Measurements from ENCODE around the gene PCNX2. TPM values are rescaled to one million over a fixed set of nuclear protein-coding genes. Genes with fewer than 3 reads are reported as not detected.

PCNX2 gene
- total and polyA plus RNA-seq, 2 of the 8 experiments (the other 6 are each of a cell fraction or from before 2014, with no cell fraction given) = 46.1 to 57.6 TPM

DNA sequence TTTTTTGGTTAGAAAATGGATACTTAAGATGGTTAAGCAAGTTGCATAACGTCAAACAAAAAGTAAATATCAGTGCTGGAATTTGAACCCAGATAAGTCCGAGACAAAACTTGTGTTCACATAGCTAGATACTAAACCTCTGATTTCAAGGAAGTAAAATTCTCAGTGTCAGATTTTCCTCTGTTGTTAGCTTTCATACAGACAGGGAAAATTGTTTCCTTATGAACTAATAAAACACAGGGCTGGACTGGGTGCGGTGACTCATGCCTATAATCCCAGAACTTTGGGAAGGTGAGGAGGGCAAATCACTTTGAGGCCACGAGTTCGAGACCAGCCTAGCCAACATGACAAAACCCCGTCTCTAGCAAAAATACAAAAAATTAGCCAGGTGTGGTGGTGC, 51.3 kb downstream of the PCNX2 start:
- CTCF ChIA-PET (ENCODE audit: partially characterized antibody) = interaction anchor here (0.6 to 2.6 kb wide), 3 partner anchors 11 to 644 kb away, joined by 3 to 5 read pairs (median 4); no protein-coding TSS in a partner anchor
- WGBS, 2 experiments (ENCODE audit: extremely low coverage in 1 of 2, insufficient coverage in 1 of 2, insufficient read length in 1 of 2, insufficient replicate concordance in 2 of 2, low coverage in 1 of 2, low lambda C conversion rate in 2 of 2, missing lambda C conversion rate in 1 of 2) = 91% methylated on average over 6 of the region's 6 CpGs; no CpG with 5 or more reads in 1 of the 2 experiments
- no peak overlapping the region for H4K91ac ChIP-seq (replicated peaks; ENCODE audit: insufficient read length, low read length)

More for the DNA sequence above, 51.3 kb downstream of the PCNX2 start:
- H3K9me3 ChIP-seq (ENCODE audit: insufficient read depth in 2 of 2, low read depth in 1 of 2, low read length in 1 of 2) = no peaks in the 10 kb centered on the region
- no peak overlapping the region for H3K4me3 ChIP-seq (ENCODE audit: extremely low read depth in 1 of 4, insufficient read depth in 2 of 4, low read depth in 3 of 4, low read length in 4 of 4)
- no peak overlapping the region for H4K5ac ChIP-seq (ENCODE audit: insufficient read length, low read depth, low read length)
- DNase-seq (ENCODE audit: low read depth in 1 of 2, low spot score in 2 of 2) (no peak), FAIRE-seq (no peak)
- no peaks in the 10 kb centered on the region for H3K79me2 ChIP-seq (ENCODE audit: control insufficient read depth in 1 of 2, insufficient read depth in 2 of 2, low read length in 2 of 2)
- TF ChIP-seq, protein P1, sequence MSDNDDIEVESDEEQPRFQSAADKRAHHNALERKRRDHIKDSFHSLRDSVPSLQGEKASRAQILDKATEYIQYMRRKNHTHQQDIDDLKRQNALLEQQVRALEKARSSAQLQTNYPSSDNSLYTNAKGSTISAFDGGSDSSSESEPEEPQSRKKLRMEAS (IDR thresholded peaks at IDR 0.05) = no peak
- TF ChIP-seq SP1 (IDR thresholded peaks at IDR 0.05; ENCODE audit: low read depth, low read length) (no peak), CHD1 (IDR thresholded peaks at IDR 0.05; ENCODE audit: low read depth, low read length) (no peak), CBX8 (IDR thresholded peaks at IDR 0.05; ENCODE audit: borderline replicate concordance, low read depth, low read length) (no peak), JUND (IDR thresholded peaks at IDR 0.05; ENCODE audit: low read length) (no peak), SUZ12 (IDR thresholded peaks at IDR 0.05; ENCODE audit: low read length) (no peak), YY1 (IDR thresholded peaks at IDR 0.05; ENCODE audit: low read depth, low read length) (no peak), ASH2L (IDR thresholded peaks at IDR 0.05; ENCODE audit: low read length) (no peak), SIX5 (IDR thresholded peaks at IDR 0.05; ENCODE audit: low read depth, low read length) (no peak), SP4 (IDR thresholded peaks at IDR 0.05; ENCODE audit: low read length) (no peak), GABPA (IDR thresholded peaks at IDR 0.05; ENCODE audit: borderline replicate concordance, insufficient read depth, low read length) (no peak), RAD21 (IDR thresholded peaks at IDR 0.05 in 1 of 2, conservative IDR thresholded peaks at IDR 0.05 in 1 of 2; ENCODE audit: low read depth in 2 of 2, low read length in 2 of 2) (no peak), POU5F1 (IDR thresholded peaks at IDR 0.05; ENCODE audit: low read depth, low read length) (no peak)
- TF ChIP-seq, protein P2, sequence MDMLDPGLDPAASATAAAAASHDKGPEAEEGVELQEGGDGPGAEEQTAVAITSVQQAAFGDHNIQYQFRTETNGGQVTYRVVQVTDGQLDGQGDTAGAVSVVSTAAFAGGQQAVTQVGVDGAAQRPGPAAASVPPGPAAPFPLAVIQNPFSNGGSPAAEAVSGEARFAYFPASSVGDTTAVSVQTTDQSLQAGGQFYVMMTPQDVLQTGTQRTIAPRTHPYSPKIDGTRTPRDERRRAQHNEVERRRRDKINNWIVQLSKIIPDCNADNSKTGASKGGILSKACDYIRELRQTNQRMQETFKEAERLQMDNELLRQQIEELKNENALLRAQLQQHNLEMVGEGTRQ (IDR thresholded peaks at IDR 0.05; ENCODE audit: low read length) = no peak
- no peak overlapping the region for H3K9ac ChIP-seq (replicated peaks in 1 of 4; ENCODE audit: extremely low read depth in 1 of 4, low read depth in 3 of 4, low read length in 3 of 4)
- H3K4me2 ChIP-seq (ENCODE audit: insufficient read depth in 1 of 2, low read depth in 2 of 2, low read length in 2 of 2) = no peak overlapping the region
- no peaks in the 10 kb centered on the region for H3K27me3 ChIP-seq (replicated peaks in 1 of 4; ENCODE audit: control insufficient read depth in 3 of 4, extremely low read depth in 1 of 4, insufficient read depth in 3 of 4, low read length in 3 of 4)
- no peak overlapping the region for H2BK20ac ChIP-seq (ENCODE audit: low read length)
- H2BK12ac ChIP-seq (ENCODE audit: low read depth, low read length) = no peak overlapping the region
- H3K4me1 ChIP-seq (replicated peaks in 1 of 4; ENCODE audit: control insufficient read depth in 3 of 4, insufficient read depth in 4 of 4, low read length in 3 of 4) = no peaks in the 10 kb centered on the region
- H3K18ac ChIP-seq (ENCODE audit: extremely low read depth, low read length) = no peak overlapping the region
- H2BK15ac ChIP-seq (ENCODE audit: low read length) = no peak overlapping the region
- no peak overlapping the region for H2AK5ac ChIP-seq (ENCODE audit: low read depth, low read length)
- H3K23me2 ChIP-seq (ENCODE audit: low read depth, low read length) = no peaks in the 10 kb centered on the region
- no peak overlapping the region for H4K8ac ChIP-seq (ENCODE audit: extremely low read depth, insufficient read depth, low read length)
- H3K56ac ChIP-seq (replicated peaks; ENCODE audit: insufficient read length, low read depth, low read length) = no peak overlapping the region
- POLR2A ChIA-PET (ENCODE audit: partially characterized antibody) = no interaction called here
- no peak overlapping the region for H2AFZ ChIP-seq (ENCODE audit: low read length)
- peaks cover 8 to 32% (median 13%) of the 10 kb centered on the region in 4 experiments; a peak in 7 of 8 replicates for H3K36me3 ChIP-seq (ENCODE audit: control insufficient read depth in 2 of 4, insufficient read depth in 4 of 4, low read length in 3 of 4)
- no peak overlapping the region for H2BK5ac ChIP-seq (ENCODE audit: low read depth, low read length)
- H3K79me1 ChIP-seq (ENCODE audit: low read depth, low read length) = no peaks in the 10 kb centered on the region
- no peak overlapping the region for H3K27ac ChIP-seq (ENCODE audit: low read depth, low read length)
- H2BK120ac ChIP-seq (replicated peaks; ENCODE audit: low read depth, low read length) = no peak overlapping the region
- no peak overlapping the region for H3K14ac ChIP-seq (ENCODE audit: insufficient read length)
- no peak overlapping the region for H3K23ac ChIP-seq (ENCODE audit: insufficient read length)
- H4K20me1 ChIP-seq (replicated peaks in 1 of 2; ENCODE audit: control insufficient read depth in 1 of 2, insufficient read depth in 2 of 2, low read length in 2 of 2) = no peaks in the 10 kb centered on the region
- no peak overlapping the region for H3K4ac ChIP-seq (replicated peaks; ENCODE audit: insufficient read length, low read depth, low read length)
